ENCODE measurements around the gene TAS1R1. TPM values are rescaled to one million over a fixed set of nuclear protein-coding genes. Genes with fewer than 3 reads are reported as not detected.

Gene TAS1R1
- total RNA-seq, 1 donor from 2014 or later: not detected

GRCh38 chr1:6627841-6628545 lies 72.9 kb downstream of the TAS1R1 start:
- H3K27me3 ChIP-seq: no peaks in the 10 kb centered on the region
- TF ChIP-seq CTCF (IDR thresholded peaks at IDR 0.05) (no peak), POLR2AphosphoS5 (IDR thresholded peaks at IDR 0.05; ENCODE audit: insufficient read depth in 1 of 2, low read depth in 1 of 2) (no peak), POLR2A (IDR thresholded peaks at IDR 0.05) (no peak)
- peaks cover 48% of the 10 kb centered on the region for H3K4me1 ChIP-seq
- no peak overlapping the region for H3K4me3 ChIP-seq
- intact Hi-C loops (cut with DNase I): no loop called here
- DNase-seq (ENCODE audit: extremely low spot score in 2 of 2): no peak
- no peaks in the 10 kb centered on the region for H3K9me3 ChIP-seq
- H3K36me3 ChIP-seq: peaks cover 0 to 42% of the 10 kb centered on the region in 2 donors
- no peak overlapping the region for H3K27ac ChIP-seq

GRCh38 chr1:6628971-6629479 lies 73.9 kb downstream of the TAS1R1 start:
- Histone ChIP-seq H3K36me3 (peaks cover 0 to 51% of the 10 kb centered on the region in 2 donors), H3K4me1 (peaks cover 38% of the 10 kb centered on the region), H3K27me3 (no peaks in the 10 kb centered on the region), H3K9me3 (no peaks in the 10 kb centered on the region), H3K27ac (no peak overlapping the region), H3K4me3 (no peak overlapping the region)
- no peak for DNase-seq (ENCODE audit: extremely low spot score in 2 of 2)
- intact Hi-C loops (cut with DNase I): no loop called here
- no peak for TF ChIP-seq POLR2AphosphoS5 (IDR thresholded peaks at IDR 0.05; ENCODE audit: insufficient read depth in 1 of 2, low read depth in 1 of 2)
- TF ChIP-seq CTCF (IDR thresholded peaks at IDR 0.05): no peak
- TF ChIP-seq POLR2A (IDR thresholded peaks at IDR 0.05): no peak

Small RNAs within 50 kb of the gene (small RNA-seq; reads per million reads assigned to genes)
- not detected for gene RNU6-731P

Other genes with a start within 250 kb of the TAS1R1 start
- 38.8 TPM for gene ACOT7, start 161.5 kb upstream of the TAS1R1 start, total RNA-seq
- gene HES2, start 135.4 kb upstream of the TAS1R1 start, total RNA-seq: 44.7 TPM
- gene ESPN, start 130.5 kb upstream of the TAS1R1 start, total RNA-seq: 77.1 TPM
- gene TNFRSF25, start 89.1 kb upstream of the TAS1R1 start, total RNA-seq: 32.7 TPM
- gene PLEKHG5, start 63.6 kb upstream of the TAS1R1 start, total RNA-seq: 17.2 TPM
- 16.7 TPM for gene NOL9, start 794 bp upstream of the TAS1R1 start, total RNA-seq
- 9.1 TPM for gene ZBTB48, start 24.7 kb downstream of the TAS1R1 start, total RNA-seq
- 54.3 TPM for gene KLHL21, start 47.6 kb downstream of the TAS1R1 start, total RNA-seq
- gene PHF13, start 58.4 kb downstream of the TAS1R1 start, total RNA-seq: 21.6 TPM
- gene THAP3, start 69.6 kb downstream of the TAS1R1 start, total RNA-seq: 29.0 TPM
- gene DNAJC11, start 146.5 kb downstream of the TAS1R1 start, total RNA-seq: 29.2 TPM
- gene CAMTA1, start 230.1 kb downstream of the TAS1R1 start, total RNA-seq: 62.9 TPM